ENCODE results near the gene ZWILCH.
A peak's percentile ranks its signal among the peaks of the same experiment; 100 is the strongest.

DNA sequence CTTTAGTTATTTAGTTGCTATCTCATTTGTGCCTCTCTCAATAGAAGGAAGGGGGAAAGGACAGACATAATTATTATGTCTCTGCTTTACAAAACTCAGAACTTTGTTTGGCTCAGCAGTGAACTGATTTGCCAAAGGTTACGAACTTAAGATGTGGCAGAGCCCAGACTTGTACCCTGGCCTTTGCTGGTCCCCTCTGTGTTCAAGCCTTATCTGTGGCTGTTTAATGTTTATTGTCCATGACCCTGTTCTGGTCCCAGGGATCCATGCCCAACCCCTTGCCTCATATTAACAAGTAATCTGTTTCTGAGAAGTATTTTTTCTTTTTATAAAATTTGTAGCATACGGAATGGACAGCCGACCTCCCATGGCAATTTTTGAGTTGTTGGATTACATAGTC is 18.2 kb upstream of the ZWILCH start:
- no peak for TF ChIP-seq CTCF (IDR thresholded peaks at IDR 0.05; ENCODE audit: low read depth, low read length, missing input control)
- TF ChIP-seq ZBTB33 (IDR thresholded peaks at IDR 0.05) = peak; percentile 52
- TF ChIP-seq, protein P1, sequence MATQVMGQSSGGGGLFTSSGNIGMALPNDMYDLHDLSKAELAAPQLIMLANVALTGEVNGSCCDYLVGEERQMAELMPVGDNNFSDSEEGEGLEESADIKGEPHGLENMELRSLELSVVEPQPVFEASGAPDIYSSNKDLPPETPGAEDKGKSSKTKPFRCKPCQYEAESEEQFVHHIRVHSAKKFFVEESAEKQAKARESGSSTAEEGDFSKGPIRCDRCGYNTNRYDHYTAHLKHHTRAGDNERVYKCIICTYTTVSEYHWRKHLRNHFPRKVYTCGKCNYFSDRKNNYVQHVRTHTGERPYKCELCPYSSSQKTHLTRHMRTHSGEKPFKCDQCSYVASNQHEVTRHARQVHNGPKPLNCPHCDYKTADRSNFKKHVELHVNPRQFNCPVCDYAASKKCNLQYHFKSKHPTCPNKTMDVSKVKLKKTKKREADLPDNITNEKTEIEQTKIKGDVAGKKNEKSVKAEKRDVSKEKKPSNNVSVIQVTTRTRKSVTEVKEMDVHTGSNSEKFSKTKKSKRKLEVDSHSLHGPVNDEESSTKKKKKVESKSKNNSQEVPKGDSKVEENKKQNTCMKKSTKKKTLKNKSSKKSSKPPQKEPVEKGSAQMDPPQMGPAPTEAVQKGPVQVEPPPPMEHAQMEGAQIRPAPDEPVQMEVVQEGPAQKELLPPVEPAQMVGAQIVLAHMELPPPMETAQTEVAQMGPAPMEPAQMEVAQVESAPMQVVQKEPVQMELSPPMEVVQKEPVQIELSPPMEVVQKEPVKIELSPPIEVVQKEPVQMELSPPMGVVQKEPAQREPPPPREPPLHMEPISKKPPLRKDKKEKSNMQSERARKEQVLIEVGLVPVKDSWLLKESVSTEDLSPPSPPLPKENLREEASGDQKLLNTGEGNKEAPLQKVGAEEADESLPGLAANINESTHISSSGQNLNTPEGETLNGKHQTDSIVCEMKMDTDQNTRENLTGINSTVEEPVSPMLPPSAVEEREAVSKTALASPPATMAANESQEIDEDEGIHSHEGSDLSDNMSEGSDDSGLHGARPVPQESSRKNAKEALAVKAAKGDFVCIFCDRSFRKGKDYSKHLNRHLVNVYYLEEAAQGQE (IDR thresholded peaks at IDR 0.05) = peak; percentile 55
- peak; percentile 38 for TF ChIP-seq HNF4G (IDR thresholded peaks at IDR 0.05)
- TF ChIP-seq TAF1 (conservative IDR thresholded peaks at IDR 0.05) = no peak
- peak; percentile 82 to 89 for TF ChIP-seq HNF4A (conservative IDR thresholded peaks at IDR 0.05)
- TF ChIP-seq RXRA (IDR thresholded peaks at IDR 0.05) = peak; percentile 88 to 94
